Peyer's patch (tissue), 4 donors: ENCODE results near the gene KRT8. TPM values are rescaled to one million over a fixed set of nuclear protein-coding genes. Genes with fewer than 3 reads are reported as not detected.

Experiments
- DNase-seq, 3 donors: peaks; one replicate each; pipeline ENCODE4 v3.0.0-alpha.2; 2017 to 2019
- H3K27ac ChIP-seq, 4 donors: fragments of 200-600 bp; sonication (generic); one replicate each; pipeline ENCODE4 v1.5.1; 2016 to 2019
- H3K27me3 ChIP-seq, 2 donors: fragments of 200-600 bp; sonication (generic); one replicate each; pipeline ENCODE4 v1.5.1; 2019
- H3K36me3 ChIP-seq, 3 donors: fragments of 200-600 bp; sonication (generic); one replicate each; pipeline ENCODE4 v1.5.1; 2016 to 2019
- H3K4me1 ChIP-seq, 4 donors: fragments of 200-600 bp; sonication (generic); one replicate each; pipeline ENCODE4 v1.5.1; 2016 to 2019
- H3K4me3 ChIP-seq, 4 donors: fragments of 200-600 bp; sonication (generic); 1 replicate in 3 of 4; 2 replicates in 1 of 4; pipeline ENCODE4 v1.5.1; 2016 to 2019; ENCODE audit warnings: mild to moderate bottlenecking in 1 of 4
- H3K9me3 ChIP-seq, 4 donors: fragments of 200-600 bp; sonication (generic); one replicate each; pipeline ENCODE4 v1.5.1; 2016 to 2019; ENCODE audit warnings: mild to moderate bottlenecking in 1 of 4
- POLR2A ChIP-seq, 2 donors: fragments of 450-650 bp; IDR thresholded peaks; one replicate each; pipeline ENCODE4 v1.5.1; 2017; ENCODE audit warnings: antibody characterized with exemption in 2 of 2, mild to moderate bottlenecking in 2 of 2, moderate library complexity in 2 of 2
- total RNA-seq, 4 donors: library from RNA; depleted of rRNA; stranded (reverse); fragments of >200 nt; gene quantifications; one replicate each; pipeline ENCODE4 v1.1.0, GENCODE V29; 2016
- TF ChIP-seq, protein P1 (sequence below), 6 experiments: fragments of 450-650 bp in 4 of 6; fragments of 200-600 bp in 2 of 6; sonication (generic) in 1 of 6; IDR thresholded peaks; one replicate each; pipeline ENCODE4 v1.5.1; 2017 to 2019; ENCODE audit warnings: antibody characterized with exemption in 6 of 6, mild to moderate bottlenecking in 3 of 6, moderate library complexity in 1 of 6

KRT8 gene
- total RNA-seq, 4 donors from 2014 or later, result 1,046 to 2,452 (median 2,098) TPM

GRCh38 chr12:52921488-52922165 lies 16.8 kb upstream of the KRT8 start:
- H3K36me3 ChIP-seq, result no peaks in the 10 kb centered on the region
- no peak for DNase-seq
- no peak overlapping the region for H3K27ac ChIP-seq
- no peak overlapping the region for H3K4me3 ChIP-seq
- no peaks in the 10 kb centered on the region for H3K9me3 ChIP-seq
- TF ChIP-seq POLR2A (IDR thresholded peaks at IDR 0.05), result no peak
- H3K27me3 ChIP-seq, result no peaks in the 10 kb centered on the region
- peaks cover 0 to 37% (median 2%) of the 10 kb centered on the region in 4 donors for H3K4me1 ChIP-seq

- TF ChIP-seq POLR2A (IDR thresholded peaks at IDR 0.05), result no peak
- TF ChIP-seq, protein P1, sequence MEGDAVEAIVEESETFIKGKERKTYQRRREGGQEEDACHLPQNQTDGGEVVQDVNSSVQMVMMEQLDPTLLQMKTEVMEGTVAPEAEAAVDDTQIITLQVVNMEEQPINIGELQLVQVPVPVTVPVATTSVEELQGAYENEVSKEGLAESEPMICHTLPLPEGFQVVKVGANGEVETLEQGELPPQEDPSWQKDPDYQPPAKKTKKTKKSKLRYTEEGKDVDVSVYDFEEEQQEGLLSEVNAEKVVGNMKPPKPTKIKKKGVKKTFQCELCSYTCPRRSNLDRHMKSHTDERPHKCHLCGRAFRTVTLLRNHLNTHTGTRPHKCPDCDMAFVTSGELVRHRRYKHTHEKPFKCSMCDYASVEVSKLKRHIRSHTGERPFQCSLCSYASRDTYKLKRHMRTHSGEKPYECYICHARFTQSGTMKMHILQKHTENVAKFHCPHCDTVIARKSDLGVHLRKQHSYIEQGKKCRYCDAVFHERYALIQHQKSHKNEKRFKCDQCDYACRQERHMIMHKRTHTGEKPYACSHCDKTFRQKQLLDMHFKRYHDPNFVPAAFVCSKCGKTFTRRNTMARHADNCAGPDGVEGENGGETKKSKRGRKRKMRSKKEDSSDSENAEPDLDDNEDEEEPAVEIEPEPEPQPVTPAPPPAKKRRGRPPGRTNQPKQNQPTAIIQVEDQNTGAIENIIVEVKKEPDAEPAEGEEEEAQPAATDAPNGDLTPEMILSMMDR (IDR thresholded peaks at IDR 0.05), result no peak
- Histone ChIP-seq H3K4me1 (peaks cover 0 to 39% (median 2%) of the 10 kb centered on the region in 4 donors), H3K27me3 (no peaks in the 10 kb centered on the region), H3K9me3 (no peaks in the 10 kb centered on the region), H3K36me3 (no peaks in the 10 kb centered on the region), H3K27ac (no peak overlapping the region), H3K4me3 (no peak overlapping the region)
- no peak for DNase-seq
These were observed 16.1 kb upstream of the KRT8 start for GRCh38 chr12:52920937-52921336.

- Histone ChIP-seq H3K4me1 (peaks cover 0 to 41% (median 4%) of the 10 kb centered on the region in 4 donors), H3K9me3 (no peaks in the 10 kb centered on the region), H3K36me3 (no peaks in the 10 kb centered on the region), H3K4me3 (no peak overlapping the region), H3K27me3 (no peaks in the 10 kb centered on the region), H3K27ac (no peak overlapping the region)
- DNase-seq, result no peak
- no peak for TF ChIP-seq POLR2A (IDR thresholded peaks at IDR 0.05)
- TF ChIP-seq, protein P1 (IDR thresholded peaks at IDR 0.05), result no peak
These were observed 13.9 kb upstream of the KRT8 start for GRCh38 chr12:52918784-52919183.

- DNase-seq, result no peak
- Histone ChIP-seq H3K27ac (no peak overlapping the region), H3K36me3 (no peaks in the 10 kb centered on the region), H3K4me1 (peaks cover 0 to 38% (median 4%) of the 10 kb centered on the region in 4 donors), H3K27me3 (no peaks in the 10 kb centered on the region), H3K4me3 (no peak overlapping the region), H3K9me3 (no peaks in the 10 kb centered on the region)
- TF ChIP-seq, protein P1 (IDR thresholded peaks at IDR 0.05), result no peak
- no peak for TF ChIP-seq POLR2A (IDR thresholded peaks at IDR 0.05)
These were observed 13.5 kb upstream of the KRT8 start for GRCh38 chr12:52918351-52918750.

- Histone ChIP-seq H3K4me1 (peaks cover 0 to 38% (median 4%) of the 10 kb centered on the region in 4 donors), H3K4me3 (no peak overlapping the region), H3K27ac (no peak overlapping the region), H3K36me3 (no peaks in the 10 kb centered on the region), H3K9me3 (no peaks in the 10 kb centered on the region), H3K27me3 (no peaks in the 10 kb centered on the region)
- no peak for TF ChIP-seq POLR2A (IDR thresholded peaks at IDR 0.05)
- TF ChIP-seq, protein P1 (IDR thresholded peaks at IDR 0.05), result no peak
- DNase-seq, result no peak
These were observed 12.9 kb upstream of the KRT8 start for GRCh38 chr12:52917800-52918199.

DNA sequence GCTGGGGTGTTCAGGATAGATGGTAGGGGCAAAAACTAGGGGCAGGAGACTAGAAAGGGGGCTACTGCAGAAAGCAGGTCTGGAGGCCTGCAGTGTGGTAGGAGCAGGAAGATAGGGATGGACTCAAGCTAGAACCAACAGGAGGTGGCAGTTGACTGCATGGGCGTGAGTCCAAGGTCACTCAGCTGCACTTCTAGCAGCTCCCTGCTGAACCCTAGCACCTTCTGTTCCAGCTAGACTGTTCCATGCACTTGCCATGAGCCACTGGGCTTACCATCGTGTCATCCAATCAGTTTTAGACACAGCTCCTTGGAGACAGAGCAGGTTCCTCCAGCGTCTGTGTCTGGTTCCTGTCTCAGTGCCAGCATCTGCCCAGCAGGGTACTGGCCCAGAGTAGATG lies 11.3 kb upstream of the KRT8 start:
- Histone ChIP-seq H3K4me3 (no peak overlapping the region), H3K27me3 (no peaks in the 10 kb centered on the region), H3K36me3 (no peaks in the 10 kb centered on the region), H3K4me1 (peaks cover 0 to 43% (median 4%) of the 10 kb centered on the region in 4 donors), H3K9me3 (no peaks in the 10 kb centered on the region), H3K27ac (peak overlapping the region in 3 of 4 donors; percentile 70 to 86 (median 82))
- DNase-seq, result peak in 2 of 3 donors; percentile 71 to 75
- TF ChIP-seq, protein P1 (IDR thresholded peaks at IDR 0.05), result no peak
- TF ChIP-seq POLR2A (IDR thresholded peaks at IDR 0.05), result no peak
